Gastroesophageal sphincter (tissue), 3 donors: ENCODE measurements around the gene BATF.

Experiments used
- EP300 ChIP-seq: sonication (generic); formaldehyde crosslinking; IDR thresholded peaks from one replicate; pipeline ENCODE4 v1.6.1; 2017; ENCODE audit warnings: antibody characterized with exemption, mild to moderate bottlenecking
- POLR2A ChIP-seq, 2 donors: fragments of 450-650 bp; IDR thresholded peaks; one replicate each; pipeline ENCODE4 v1.6.1; 2017; ENCODE audit warnings: antibody characterized with exemption in 2 of 2, mild to moderate bottlenecking in 2 of 2, moderate library complexity in 1 of 2
- POLR2AphosphoS5 ChIP-seq: sonication (generic); formaldehyde crosslinking; IDR thresholded peaks from one replicate; pipeline ENCODE4 v1.6.1; 2017; ENCODE audit warnings: antibody characterized with exemption
- TF ChIP-seq, protein P1 (sequence below), 4 experiments: fragments of 200-600 bp in 2 of 4; fragments of 450-650 bp in 2 of 4; sonication (generic) in 1 of 4; IDR thresholded peaks; one replicate each; pipeline ENCODE4 v1.5.1; 2017 to 2019; ENCODE audit warnings: antibody characterized with exemption in 4 of 4, mild to moderate bottlenecking in 2 of 4, moderate library complexity in 2 of 4

DNA sequence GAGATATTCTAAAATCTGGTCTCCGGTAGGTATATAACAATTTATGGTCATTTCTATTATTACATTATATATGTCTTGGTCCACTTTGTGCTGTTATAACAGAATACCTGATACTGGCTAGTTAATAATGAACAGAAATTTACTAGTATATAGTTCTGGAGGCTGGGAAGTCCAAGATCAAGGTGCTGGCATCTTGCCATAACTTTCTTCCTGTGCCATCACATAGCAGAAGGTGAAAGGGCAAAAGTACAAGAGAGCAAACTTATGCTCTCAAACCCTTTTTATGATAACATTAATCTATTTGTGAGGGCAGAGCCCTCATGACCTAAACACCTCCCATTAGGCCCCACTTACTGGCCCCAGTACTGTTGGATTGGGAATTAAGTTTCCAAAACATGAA is 17.9 kb upstream of the BATF start:
- TF ChIP-seq, protein P1, sequence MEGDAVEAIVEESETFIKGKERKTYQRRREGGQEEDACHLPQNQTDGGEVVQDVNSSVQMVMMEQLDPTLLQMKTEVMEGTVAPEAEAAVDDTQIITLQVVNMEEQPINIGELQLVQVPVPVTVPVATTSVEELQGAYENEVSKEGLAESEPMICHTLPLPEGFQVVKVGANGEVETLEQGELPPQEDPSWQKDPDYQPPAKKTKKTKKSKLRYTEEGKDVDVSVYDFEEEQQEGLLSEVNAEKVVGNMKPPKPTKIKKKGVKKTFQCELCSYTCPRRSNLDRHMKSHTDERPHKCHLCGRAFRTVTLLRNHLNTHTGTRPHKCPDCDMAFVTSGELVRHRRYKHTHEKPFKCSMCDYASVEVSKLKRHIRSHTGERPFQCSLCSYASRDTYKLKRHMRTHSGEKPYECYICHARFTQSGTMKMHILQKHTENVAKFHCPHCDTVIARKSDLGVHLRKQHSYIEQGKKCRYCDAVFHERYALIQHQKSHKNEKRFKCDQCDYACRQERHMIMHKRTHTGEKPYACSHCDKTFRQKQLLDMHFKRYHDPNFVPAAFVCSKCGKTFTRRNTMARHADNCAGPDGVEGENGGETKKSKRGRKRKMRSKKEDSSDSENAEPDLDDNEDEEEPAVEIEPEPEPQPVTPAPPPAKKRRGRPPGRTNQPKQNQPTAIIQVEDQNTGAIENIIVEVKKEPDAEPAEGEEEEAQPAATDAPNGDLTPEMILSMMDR (IDR thresholded peaks at IDR 0.05) = no peak
- TF ChIP-seq EP300 (no peak), POLR2AphosphoS5 (no peak), POLR2A (IDR thresholded peaks at IDR 0.05) (no peak)
